Astrocyte of the cerebellum (primary cell): ENCODE measurements around the gene TTC39C.

Experiments
- DNase-seq: peaks from one replicate; pipeline ENCODE4 v3.0.0-alpha.2; 2011; ENCODE audit warnings: low read depth
- H3K4me3 ChIP-seq: 2 replicates; pipeline ENCODE4 v1.5.1; 2011; ENCODE audit warnings: mild to moderate bottlenecking, low read depth, low read length, moderate library complexity
- in situ Hi-C: cut with HindIII; loops from 2 replicates; pipeline ENCODE4 v1.10.0; 2017; ENCODE audit warnings: low sequenced_read_pairs
- TF ChIP-seq, protein P1 (sequence below): IDR thresholded peaks from 2 replicates; pipeline ENCODE4 v1.5.1; 2012; ENCODE audit warnings: low read length, low read depth, moderate library complexity, mild to moderate bottlenecking; ENCODE audit errors: missing control alignments

Gene TTC39C

DNA sequence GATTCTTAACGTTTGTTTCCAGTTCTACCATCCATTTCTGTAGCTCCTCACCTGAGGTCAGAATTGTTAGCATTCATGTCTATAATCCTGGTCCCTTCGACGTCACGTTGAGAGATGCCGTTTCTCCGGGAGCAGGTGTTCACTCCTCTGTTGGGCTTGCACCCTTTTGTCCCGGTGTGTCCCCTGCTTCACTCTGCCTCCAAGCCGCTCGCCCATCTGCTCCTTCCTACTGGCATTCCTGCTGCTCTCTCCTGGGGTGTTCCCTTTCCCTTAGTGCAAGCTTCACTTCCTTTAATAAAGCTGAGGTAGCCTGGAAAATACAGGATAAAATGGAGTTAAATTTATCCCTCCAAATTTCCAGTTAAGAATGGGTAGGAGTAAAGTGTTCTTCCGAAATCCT lies 62.4 kb downstream of the TTC39C start:
- TF ChIP-seq, protein P1, sequence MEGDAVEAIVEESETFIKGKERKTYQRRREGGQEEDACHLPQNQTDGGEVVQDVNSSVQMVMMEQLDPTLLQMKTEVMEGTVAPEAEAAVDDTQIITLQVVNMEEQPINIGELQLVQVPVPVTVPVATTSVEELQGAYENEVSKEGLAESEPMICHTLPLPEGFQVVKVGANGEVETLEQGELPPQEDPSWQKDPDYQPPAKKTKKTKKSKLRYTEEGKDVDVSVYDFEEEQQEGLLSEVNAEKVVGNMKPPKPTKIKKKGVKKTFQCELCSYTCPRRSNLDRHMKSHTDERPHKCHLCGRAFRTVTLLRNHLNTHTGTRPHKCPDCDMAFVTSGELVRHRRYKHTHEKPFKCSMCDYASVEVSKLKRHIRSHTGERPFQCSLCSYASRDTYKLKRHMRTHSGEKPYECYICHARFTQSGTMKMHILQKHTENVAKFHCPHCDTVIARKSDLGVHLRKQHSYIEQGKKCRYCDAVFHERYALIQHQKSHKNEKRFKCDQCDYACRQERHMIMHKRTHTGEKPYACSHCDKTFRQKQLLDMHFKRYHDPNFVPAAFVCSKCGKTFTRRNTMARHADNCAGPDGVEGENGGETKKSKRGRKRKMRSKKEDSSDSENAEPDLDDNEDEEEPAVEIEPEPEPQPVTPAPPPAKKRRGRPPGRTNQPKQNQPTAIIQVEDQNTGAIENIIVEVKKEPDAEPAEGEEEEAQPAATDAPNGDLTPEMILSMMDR, result no peak
- no peak overlapping the region for H3K4me3 ChIP-seq
- in situ Hi-C loops, result no loop called here
- no peak for DNase-seq

DNA sequence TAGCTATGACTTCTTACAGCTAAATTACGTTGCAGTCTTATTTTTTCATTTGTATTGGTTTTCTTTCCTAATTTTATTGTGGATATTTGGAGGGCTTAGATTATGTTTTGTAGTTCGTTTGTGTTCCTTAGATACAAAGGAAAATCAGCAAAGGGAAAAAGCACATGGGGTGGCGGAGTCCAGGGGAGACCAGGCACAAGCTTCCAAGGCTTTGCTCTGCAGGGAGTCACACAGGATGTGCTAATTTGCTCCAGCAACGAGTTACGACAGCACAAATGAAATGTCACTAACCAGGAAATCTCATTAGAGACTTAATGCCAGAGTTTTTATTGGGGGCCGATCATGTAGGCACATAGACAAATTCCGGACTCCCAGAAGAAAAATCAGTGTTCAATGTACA lies 63.8 kb downstream of the TTC39C start:
- TF ChIP-seq, protein P1, result no peak
- no peak for DNase-seq
- no peak overlapping the region for H3K4me3 ChIP-seq
- in situ Hi-C loops, result no loop called here

DNA sequence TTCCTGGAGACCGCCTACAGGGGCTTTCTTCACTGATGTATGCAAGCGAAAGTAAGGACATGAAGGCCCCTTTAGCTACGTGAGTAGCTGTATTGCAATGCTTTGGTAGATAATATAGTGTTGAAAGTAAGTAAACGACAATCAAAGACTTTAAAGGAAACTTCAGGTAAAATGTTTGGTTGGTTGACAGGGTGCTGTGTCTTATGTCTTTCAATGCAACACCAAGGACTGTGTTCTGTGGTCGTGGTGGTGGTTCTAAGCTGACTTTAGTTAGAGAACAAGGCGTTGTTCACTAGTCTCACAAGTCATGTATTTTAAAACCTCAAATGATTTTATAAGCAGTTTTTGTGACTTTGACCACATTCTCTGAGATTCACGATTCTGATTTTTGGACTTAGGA lies 66.3 kb downstream of the TTC39C start:
- no peak overlapping the region for H3K4me3 ChIP-seq
- DNase-seq, result no peak
- in situ Hi-C loops, result no loop called here
- TF ChIP-seq, protein P1, result no peak

DNA sequence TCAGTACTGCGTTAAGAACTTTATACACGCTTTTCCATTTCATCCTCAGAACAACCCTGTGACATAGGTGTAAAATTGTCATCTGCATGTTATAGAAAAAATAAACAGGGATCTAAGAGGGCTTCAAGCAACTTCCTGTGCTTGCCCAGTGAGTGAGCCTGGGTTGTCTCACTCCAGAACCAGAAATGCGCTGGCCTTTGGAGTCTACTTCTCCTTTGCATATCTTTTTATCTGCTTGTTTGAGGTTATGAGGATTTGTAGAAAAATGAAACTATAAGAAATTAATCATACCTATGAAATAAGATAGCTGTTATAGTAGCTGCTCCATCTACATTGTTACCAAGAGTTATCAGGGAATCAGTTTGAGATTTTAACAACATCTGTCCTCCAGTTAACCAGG lies 69.0 kb downstream of the TTC39C start:
- no peak for DNase-seq
- TF ChIP-seq, protein P1, result no peak
- in situ Hi-C loops, result no loop called here
- no peak overlapping the region for H3K4me3 ChIP-seq

DNA sequence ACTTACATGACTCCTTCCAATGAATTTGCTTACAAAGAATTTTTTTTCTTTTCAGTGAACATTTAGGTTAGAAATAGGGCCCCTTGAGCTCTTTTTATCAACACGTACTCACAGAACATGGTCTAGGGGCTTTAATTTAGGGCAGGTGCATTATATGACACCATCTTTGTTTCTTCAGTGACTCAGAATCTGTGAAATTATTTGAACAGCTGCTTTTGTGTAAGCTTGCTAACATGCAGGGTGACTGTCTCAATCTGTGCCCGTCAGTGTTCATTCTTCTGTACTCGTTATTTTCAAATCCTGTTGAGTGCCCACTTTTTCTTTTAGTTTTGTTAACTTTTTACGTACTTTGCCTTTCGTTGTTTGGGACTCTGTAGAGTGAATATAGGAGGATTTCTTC lies 71.5 kb downstream of the TTC39C start:
- TF ChIP-seq, protein P1, result no peak
- H3K4me3 ChIP-seq, result no peak overlapping the region
- no peak for DNase-seq
- in situ Hi-C loops, result no loop called here

DNA sequence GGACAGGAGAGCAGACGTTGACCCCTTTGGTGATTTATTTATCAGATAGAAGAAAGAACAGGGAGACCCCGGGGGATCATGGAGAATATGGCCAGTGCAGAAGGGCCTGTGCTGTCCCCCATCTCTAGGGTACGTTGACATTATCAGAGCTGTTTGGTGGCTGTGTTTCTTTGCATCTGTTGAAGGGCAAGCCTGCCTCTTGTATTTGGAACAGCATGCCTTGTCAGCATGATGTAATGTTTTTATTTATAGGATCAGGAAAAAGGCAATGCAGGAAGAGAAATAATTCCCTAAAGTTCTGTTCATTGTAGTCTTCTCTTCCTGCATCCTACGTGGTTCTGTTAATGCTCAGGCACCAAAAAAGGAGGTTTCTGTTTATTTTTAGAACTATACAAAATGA lies 74.5 kb downstream of the TTC39C start:
- no peak overlapping the region for H3K4me3 ChIP-seq
- TF ChIP-seq, protein P1, result no peak
- in situ Hi-C loops, result no loop called here
- DNase-seq, result no peak

DNA sequence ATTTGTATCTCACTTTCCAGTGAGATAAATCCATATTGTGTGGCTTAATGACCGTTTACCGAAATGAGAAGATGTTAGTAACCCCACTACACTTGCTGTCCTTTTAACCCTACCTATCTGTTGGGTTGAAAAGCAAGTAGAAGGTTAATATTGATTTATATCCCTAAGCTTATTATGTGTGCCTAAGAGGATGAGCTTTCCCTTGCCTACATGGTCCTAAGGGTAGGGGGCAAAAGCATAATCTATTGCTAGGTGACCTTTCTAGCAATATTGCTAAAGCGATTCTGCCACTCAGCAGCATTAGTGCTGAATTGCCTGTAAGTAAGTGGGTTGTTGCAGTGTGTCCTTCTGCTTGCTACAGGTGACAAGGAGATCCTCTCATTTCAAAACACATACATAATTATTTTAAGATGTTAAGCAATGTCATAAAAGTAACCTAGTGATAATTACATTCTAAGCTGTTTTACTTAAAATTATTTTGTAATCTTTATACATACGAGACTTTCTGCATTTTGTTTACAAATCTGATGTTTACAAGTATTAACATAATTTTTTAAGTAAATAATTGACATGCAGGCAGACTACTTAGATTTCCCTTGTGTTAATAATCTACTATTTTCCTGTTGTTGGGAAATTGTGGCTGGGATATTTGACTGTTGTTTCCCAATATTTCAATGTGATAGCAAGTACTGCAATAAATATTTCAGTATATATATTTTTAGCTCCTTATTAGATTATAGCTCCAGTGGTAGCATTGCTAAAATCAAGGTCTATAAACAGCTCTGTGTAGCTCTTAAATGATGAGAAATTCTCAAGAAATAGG lies 75.2 kb downstream of the TTC39C start:
- no peak overlapping the region for H3K4me3 ChIP-seq
- no peak for DNase-seq
- TF ChIP-seq, protein P1, result no peak
- in situ Hi-C loops, result no loop called here
